NOMO-1 treated with dmso at 0.1 percent for 144 hours (cell line): Measurements from ENCODE around the gene CYP2S1.
"Not testable (repeated sequence)": the region's sequence is repeated elsewhere in the genome, so short reads cannot be mapped to it uniquely, and the experiment has no call there.

Source experiments
- DNase-seq: peaks from one replicate; lab custom pipeline; 2025; ENCODE audit not compliant: unreplicated experiment; lab: John Stamatoyannopoulos, UW

Gene CYP2S1

GRCh38 chr19:41225238-41226052 lies 32.4 kb downstream of the CYP2S1 start:
- no peak for DNase-seq

DNA sequence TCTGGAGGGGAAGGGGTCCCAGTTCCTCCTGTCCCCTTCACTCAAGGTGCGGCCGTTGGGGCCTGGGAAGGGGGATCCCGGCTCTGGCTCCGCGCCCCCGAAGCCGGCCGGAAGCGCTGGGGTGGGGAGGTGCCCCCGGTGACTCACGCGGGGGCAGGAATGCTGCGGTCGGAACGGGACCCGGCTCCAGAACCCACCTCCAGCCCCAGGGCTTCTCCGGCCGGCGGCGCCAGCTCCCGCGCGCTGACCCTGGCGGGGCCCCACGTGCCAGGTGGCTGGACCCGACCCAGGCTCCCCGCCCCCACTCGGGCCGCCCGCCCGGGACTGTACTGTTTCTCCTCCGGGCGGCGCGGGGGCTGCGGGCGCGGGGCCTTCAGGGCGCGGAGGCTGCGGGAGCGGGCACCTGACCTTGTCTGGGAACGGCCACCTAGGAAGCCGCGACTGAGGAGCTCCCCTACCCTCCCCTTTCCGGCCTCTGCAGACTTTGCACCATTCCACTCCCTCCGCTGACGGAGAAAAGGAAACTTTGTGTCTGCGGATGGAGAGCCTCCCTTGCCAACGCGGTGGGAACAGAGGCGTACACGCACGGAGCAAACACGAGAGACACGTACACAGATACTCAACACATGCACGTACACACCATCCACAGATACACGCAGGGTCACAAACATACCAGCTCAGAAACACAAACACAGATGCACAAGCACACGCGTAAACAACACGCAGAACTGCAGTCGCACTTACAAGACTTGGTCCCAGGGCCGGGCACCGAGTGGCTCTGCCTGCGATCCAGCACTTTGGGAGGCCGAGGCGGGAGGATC lies 33.2 kb downstream of the CYP2S1 start:
- no peak for DNase-seq

DNA sequence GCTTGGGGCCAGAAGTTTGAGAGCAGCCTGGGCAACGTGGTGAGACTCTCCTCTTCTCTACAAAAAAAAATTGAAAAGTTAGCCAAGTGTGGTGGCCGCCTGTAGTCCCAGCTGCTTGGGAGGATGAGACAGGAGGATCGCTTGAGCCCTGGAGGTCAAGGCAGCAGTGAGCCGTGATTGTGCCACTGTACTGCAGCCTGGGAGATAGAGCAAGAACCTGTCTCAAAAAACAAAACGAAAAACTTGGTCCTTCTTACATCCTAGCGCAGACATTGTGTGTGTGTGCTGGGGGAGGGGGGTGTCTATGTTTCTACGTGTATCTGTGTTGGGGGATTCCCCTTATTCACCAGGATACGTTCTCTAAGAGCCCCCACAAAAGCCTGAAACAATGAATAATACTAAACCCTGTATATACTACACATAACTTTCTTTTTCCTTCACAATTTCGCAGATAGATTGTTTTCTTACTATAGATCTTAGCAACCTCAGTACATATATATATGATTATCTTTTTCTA lies 33.9 kb downstream of the CYP2S1 start:
- DNase-seq: no peak

DNA sequence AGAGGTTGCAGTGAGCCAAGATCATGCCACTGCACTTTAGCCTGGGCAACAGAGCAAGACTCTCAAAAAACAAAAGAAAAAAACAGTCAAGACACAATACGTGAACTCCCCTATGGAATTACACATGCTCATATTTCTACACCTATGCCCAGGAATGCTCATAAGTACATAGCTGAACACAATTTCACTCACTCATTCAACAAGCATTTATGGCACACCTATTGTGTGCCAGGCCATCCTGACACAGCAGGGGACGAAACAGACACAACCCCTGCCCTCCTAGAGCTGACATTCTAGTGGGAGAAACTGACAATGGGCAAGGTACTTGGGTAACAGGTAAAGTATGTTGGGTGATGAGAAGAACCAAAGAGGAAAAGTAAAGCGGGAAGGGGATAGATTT lies 35.5 kb downstream of the CYP2S1 start:
- no peak for DNase-seq

GRCh38 chr19:41229338-41229737 lies 36.3 kb downstream of the CYP2S1 start:
- not testable (repeated sequence) for DNase-seq

DNA sequence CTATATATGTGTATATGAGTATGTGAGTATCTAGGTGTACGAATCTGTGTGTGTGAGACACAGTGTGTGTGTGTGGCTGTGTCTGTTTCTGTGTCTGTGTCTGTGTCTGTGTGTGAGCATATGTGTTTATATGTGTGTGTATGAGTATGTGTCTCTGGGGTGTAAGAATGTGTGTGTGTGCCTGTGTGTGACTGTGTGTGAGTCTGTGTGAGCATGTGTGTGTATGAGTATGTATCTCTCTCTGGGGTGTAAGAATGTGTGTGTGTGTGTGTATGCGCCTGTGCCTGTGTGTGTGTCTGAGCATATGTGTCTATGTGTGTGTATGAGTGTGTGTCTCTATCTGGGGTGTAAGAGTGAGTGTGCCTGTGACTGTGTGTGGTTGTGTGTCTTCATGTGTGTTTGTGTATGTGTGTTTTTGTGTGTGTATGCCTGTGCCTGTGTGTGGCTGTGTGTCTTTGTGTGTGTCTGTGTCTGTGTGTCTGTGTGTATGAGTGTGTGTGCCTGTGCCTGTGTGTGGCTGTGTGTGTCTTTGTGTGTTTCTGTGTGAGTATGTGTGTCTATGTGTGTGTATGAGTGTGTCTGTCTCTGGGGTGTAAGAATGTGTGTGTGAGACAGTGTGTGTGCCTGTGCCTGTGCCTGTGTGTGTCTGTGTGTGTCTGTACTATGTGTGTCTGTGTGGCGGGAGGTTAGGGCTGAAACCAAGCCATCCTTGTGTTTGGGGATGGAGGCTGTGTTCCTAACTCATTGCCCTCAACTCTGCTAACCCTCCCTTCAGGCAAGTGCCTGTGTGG lies 37.2 kb downstream of the CYP2S1 start:
- no peak for DNase-seq

DNA sequence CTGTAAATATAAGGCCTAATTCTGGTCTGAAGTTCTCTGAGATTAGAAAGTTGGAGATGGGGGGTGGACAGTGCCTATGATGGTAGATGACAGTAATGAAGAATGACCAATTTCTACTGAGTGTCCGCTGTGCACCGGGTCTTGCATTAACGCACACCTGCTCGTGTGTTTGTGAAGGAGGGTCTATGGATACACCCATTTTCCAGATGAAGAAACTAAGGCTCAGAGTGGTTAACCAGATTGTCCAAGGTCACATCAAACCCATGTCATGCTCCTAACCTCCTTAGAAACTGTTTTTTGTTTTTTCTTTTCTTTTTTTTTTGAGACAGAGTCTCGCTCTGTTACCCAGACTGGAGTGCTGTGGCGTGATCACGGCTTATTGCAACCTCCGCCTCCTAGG lies 39.7 kb downstream of the CYP2S1 start:
- no peak for DNase-seq

GRCh38 chr19:41233748-41234240 lies 40.8 kb downstream of the CYP2S1 start:
- DNase-seq: no peak

DNA sequence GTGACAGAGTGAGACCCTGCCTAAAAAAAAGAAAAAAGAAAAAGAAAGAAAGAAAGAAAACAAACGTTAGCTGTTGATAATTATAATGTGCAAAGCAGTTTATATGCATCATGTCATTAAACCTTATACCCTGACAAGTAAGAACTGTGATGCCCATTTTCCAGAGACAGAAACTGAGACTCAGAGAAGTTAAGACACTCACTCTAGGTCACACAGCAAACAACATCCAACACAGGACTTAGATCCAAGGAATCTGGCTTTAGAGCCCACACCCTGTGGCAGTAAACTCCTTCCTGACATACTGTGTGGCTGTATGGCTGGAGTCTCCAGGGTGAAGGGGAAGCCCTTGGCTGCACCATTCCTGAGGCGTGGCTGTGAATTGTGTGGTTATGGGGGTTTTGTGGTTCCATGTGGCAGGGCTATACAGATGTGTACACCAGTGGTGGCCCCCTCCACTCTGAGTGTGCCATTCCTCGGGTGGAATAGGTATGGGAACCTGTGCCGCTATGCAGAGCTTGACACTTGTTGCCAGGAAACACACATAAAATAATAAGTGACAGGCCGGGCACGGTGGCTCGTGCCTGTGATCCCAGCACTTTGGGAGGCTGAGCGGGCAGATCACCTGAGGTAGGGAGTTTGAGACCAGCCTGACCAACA lies 41.6 kb downstream of the CYP2S1 start:
- no peak for DNase-seq

DNA sequence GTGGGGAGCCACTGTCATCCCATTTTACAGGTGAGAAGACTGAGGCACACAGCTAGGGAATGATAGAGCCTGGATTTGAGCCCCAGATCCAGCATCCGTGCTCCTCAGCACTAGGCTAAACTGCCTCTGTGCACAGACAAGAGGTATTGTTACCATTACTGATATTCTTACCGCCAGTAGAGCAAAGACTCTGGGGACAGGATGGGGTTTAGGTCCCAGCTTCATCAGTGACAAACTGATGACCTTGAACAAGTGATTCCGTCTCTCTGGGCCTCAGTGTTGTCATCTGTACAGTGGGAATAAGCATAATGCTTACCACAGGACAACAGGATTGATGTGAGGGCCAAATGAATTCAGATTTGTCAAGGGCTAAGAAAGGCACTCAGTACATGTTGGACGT lies 42.5 kb downstream of the CYP2S1 start:
- no peak for DNase-seq

DNA sequence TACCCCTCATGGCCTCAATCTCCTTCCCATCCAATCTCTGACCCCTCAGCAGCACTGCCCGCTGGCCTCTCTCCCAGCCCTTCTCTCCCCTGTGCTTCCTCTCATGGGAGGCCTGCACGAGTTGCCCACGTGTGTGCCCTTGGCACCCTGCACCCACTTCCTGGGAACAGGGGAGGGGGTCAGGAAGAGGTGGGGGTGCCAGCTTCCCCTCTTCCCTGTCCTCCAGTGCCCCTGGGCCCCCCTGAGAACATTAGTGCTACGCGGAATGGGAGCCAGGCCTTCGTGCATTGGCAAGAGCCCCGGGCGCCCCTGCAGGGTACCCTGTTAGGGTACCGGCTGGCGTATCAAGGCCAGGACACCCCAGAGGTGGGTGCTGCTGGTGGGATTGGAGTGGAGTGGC lies 45.2 kb downstream of the CYP2S1 start:
- no peak for DNase-seq

DNA sequence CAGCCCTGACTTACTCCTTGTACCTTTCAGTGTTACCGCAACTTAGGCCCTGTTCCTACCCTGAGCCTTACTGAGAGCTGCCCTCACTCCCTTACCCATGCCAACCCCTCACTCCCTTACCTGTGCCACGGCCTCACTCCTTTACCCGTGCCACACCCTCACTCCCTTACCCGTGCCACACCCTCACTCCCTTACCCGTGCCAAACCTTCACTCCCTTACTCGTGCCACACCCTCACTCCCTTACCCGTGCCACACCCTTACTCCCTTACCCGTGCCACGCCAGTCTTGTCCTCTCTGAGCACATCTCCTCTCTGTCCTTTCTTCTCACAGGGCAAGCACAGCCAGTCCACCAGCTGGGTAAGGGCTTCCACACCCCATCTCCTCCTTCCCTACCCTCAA lies 46.3 kb downstream of the CYP2S1 start:
- DNase-seq: no peak

DNA sequence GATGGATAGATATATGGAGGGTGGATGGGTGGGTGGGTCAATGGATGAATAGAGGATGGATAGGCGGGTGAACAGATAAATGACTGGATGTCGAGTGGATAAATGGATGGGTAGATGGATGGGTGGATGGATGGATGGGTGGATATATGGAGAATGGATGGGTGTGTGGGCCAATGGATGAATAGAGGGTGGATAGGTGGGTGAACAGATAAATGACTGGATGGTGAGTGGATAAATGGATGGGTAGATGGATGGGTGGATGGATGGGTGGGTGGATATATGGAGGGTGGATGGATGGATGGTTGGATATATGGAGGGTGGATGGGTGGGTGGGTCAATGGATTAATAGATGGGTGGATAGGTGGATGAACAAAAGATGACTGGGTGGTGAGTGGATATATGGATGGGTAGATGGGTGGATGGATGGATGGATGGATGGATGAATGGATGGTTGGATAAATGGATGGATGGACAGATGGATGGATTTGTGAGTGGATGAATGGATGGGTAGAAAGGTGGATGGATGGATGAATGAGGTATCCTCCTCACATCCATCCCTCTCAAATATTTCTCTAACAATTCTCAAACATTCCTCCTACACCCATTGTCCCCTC lies 47.0 kb downstream of the CYP2S1 start:
- no peak for DNase-seq

- DNase-seq: no peak
These were observed 48.8 kb downstream of the CYP2S1 start for GRCh38 chr19:41241859-41242258.

- no peak for DNase-seq
These were observed 51.1 kb downstream of the CYP2S1 start for GRCh38 chr19:41244117-41244516.

DNA sequence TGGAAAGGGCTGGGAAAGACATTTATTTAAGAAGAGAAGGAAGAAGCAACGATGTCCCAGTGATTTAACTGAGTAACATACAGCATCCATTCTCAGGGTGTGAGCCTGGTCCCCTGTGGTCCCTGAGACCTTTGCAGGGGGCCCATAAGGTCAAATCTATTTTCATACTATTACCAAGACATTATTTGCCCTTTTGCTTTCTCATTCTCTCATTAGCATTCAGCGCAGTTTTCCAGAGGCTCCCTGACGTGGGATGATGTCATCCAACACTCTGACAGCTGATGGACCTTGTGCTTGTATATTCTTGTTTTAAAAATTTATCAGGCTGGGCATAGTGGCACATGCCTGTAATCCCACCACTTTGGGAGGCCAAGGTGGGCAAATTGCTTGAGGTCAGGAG lies 52.8 kb downstream of the CYP2S1 start:
- DNase-seq: no peak

GRCh38 chr19:41248895-41249294 lies 55.9 kb downstream of the CYP2S1 start:
- DNase-seq: no peak

GRCh38 chr19:41249707-41250423 lies 56.8 kb downstream of the CYP2S1 start:
- DNase-seq: no peak

DNA sequence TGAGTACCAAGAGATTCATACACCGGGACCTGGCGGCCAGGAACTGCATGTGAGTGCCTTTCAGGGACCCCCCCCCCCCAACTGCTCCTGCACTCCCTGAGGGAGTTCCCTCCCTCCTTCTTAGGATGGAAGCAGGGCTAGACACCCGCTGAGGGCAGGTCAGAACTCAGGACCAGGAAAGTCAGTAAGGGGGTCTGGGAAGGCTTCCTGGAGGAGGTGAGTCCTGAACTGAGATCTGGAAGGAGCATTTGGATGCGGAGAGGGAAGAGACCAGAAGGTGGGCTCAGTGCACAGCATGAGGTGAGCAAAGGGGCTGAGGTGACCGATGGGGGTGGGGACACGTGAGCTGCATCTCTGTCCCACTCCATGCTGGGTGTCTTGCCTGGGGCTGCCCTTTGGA lies 60.6 kb downstream of the CYP2S1 start:
- no peak for DNase-seq

- no peak for DNase-seq
These were observed 62.2 kb downstream of the CYP2S1 start for GRCh38 chr19:41255171-41255570.
